SK-N-SH treated with all-trans-retinoic acid at 6 μM for 48 hours (cell line): ENCODE data around the gene TMPRSS4.

ENCODE experiments used
- ATAC-seq: fragments of 200-7000 bp; cut with Tn5 transposase; 3 replicates; pipeline ENCODE4 v1.9.1; 2020; ENCODE audit warnings: mild to moderate bottlenecking, moderate library complexity
- ARNTL ChIP-seq: fragments of 450-650 bp; formaldehyde crosslinking; IDR thresholded peaks from 2 replicates; pipeline ENCODE4 v1.5.0; 2020; ENCODE audit warnings: low read depth, mild to moderate bottlenecking, moderate library complexity, borderline replicate concordance
- BACH2 ChIP-seq: fragments of 250-450 bp; sonication (Bioruptor Pico); IDR thresholded peaks from 2 replicates; pipeline ENCODE4 v1.9.0; 2021; ENCODE audit warnings: mild to moderate bottlenecking, borderline replicate concordance
- CREB5 ChIP-seq: fragments of 250-450 bp; sonication (Bioruptor Pico); IDR thresholded peaks from 2 replicates; pipeline ENCODE4 v1.5.1; 2020; ENCODE audit warnings: low read depth, mild to moderate bottlenecking, moderate library complexity
- CSDC2 ChIP-seq: fragments of 250-450 bp; sonication (Bioruptor Pico); IDR thresholded peaks from 2 replicates; pipeline ENCODE4 v1.5.0; 2020; ENCODE audit warnings: mild to moderate bottlenecking, moderate library complexity
- ESRRG ChIP-seq: fragments of 250-450 bp; sonication (Bioruptor Pico); IDR thresholded peaks from 2 replicates; pipeline ENCODE4 v1.6.1; 2021; ENCODE audit warnings: mild to moderate bottlenecking
- GLIS3 ChIP-seq: fragments of 250-450 bp; sonication (Bioruptor Pico); IDR thresholded peaks from 2 replicates; pipeline ENCODE4 v1.5.0; 2020; ENCODE audit warnings: mild to moderate bottlenecking, moderate library complexity
- ISL1 ChIP-seq: fragments of 250-450 bp; sonication (Bioruptor Pico); IDR thresholded peaks from 2 replicates; pipeline ENCODE4 v2.1.2; 2022; ENCODE audit warnings: mild to moderate bottlenecking, moderate library complexity
- OSR1 ChIP-seq: fragments of 250-450 bp; sonication (Bioruptor Pico); IDR thresholded peaks from 2 replicates; pipeline ENCODE4 v1.8.0; 2022; ENCODE audit warnings: moderate library complexity, mild to moderate bottlenecking, inconsistent platforms
- POU6F1 ChIP-seq: fragments of 250-450 bp; sonication (Bioruptor Pico); IDR thresholded peaks from 2 replicates; pipeline ENCODE4 v1.8.0; 2021; ENCODE audit warnings: low read depth, mild to moderate bottlenecking, moderate library complexity, borderline replicate concordance
- RARB ChIP-seq: fragments of 250-450 bp; sonication (Bioruptor Pico); IDR thresholded peaks from 2 replicates; pipeline ENCODE4 v1.8.0; 2021; ENCODE audit warnings: mild to moderate bottlenecking, moderate library complexity
- SNAI2 ChIP-seq: fragments of 250-450 bp; sonication (Bioruptor Pico); IDR thresholded peaks from 2 replicates; pipeline ENCODE4 v1.5.0; 2020; ENCODE audit warnings: mild to moderate bottlenecking, moderate library complexity
- TCF4 ChIP-seq: fragments of 250-450 bp; sonication (Bioruptor Pico); IDR thresholded peaks from 2 replicates; pipeline ENCODE4 v1.8.0; 2021; ENCODE audit warnings: mild to moderate bottlenecking, moderate library complexity, borderline replicate concordance
- TOX ChIP-seq: fragments of 250-450 bp; sonication (Bioruptor Pico); IDR thresholded peaks from 2 replicates; pipeline ENCODE4 v1.8.0; 2021; ENCODE audit warnings: mild to moderate bottlenecking, moderate library complexity, borderline replicate concordance
- ZC3H10 ChIP-seq: fragments of 250-450 bp; sonication (Bioruptor Pico); IDR thresholded peaks from 2 replicates; pipeline ENCODE4 v1.5.1; 2021; ENCODE audit warnings: mild to moderate bottlenecking, moderate library complexity
- ZFP3 ChIP-seq: fragments of 250-450 bp; sonication (Bioruptor Pico); IDR thresholded peaks from 2 replicates; pipeline ENCODE4 v1.5.0; 2020; ENCODE audit warnings: mild to moderate bottlenecking, moderate library complexity
- ZFP30 ChIP-seq: fragments of 450-650 bp; formaldehyde crosslinking; IDR thresholded peaks from 2 replicates; pipeline ENCODE4 v1.5.0; 2022; ENCODE audit warnings: mild to moderate bottlenecking, moderate library complexity
- ZNF565 ChIP-seq: fragments of 450-650 bp; formaldehyde crosslinking; conservative IDR thresholded peaks from 2 replicates; pipeline ENCODE4 v1.5.0; 2020; ENCODE audit warnings: low read depth, mild to moderate bottlenecking, moderate library complexity
- ZNF70 ChIP-seq: fragments of 450-650 bp; formaldehyde crosslinking; IDR thresholded peaks from 2 replicates; pipeline ENCODE4 v1.5.0; 2020; ENCODE audit warnings: mild to moderate bottlenecking, moderate library complexity
- ZNF8 ChIP-seq: fragments of 450-650 bp; formaldehyde crosslinking; IDR thresholded peaks from 2 replicates; pipeline ENCODE4 v1.5.0; 2020; ENCODE audit warnings: mild to moderate bottlenecking, moderate library complexity
- TF ChIP-seq, protein P1 (sequence below): fragments of 250-450 bp; sonication (Bioruptor Pico); IDR thresholded peaks from 2 replicates; pipeline ENCODE4 v1.5.0; 2020; ENCODE audit warnings: mild to moderate bottlenecking, moderate library complexity
- TF ChIP-seq, protein P2 (sequence below): fragments of 250-450 bp; sonication (Bioruptor Pico); IDR thresholded peaks from 2 replicates; pipeline ENCODE4 v1.5.1; 2021; ENCODE audit warnings: mild to moderate bottlenecking, moderate library complexity

Gene TMPRSS4

DNA sequence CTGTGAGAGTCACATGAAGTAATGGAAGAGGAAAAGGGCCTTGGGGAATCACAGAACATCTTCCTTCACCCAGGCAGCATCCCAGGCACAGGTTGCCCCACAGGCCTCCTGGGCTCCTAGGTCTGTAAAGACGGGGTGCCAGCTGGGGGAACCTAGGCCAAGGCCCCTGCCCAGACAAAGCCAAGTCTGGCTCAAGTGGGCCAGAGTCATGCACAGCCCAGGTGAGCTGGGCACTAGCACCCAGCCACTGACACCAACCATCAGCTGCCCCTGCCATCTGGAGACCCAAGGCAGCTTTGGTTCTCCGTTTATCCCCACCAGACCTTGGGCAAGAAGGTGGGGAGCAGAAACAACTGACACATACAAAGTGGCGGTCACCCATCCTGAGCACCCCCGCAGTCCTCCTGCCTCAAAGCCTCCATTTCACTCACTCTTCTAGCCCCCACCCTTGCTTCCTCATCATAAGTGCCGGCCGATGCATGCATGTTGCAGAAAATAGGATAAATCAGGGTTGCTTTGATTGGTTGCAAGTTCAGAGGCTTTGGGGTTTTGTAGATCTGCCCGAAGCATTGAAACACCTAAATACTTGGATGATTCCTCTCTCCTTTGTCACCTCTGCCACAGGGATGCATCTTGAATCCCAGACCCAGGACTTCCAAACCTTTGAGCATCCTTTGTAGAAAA, 26.5 kb upstream of the TMPRSS4 start:
- ATAC-seq, result no peak
- TF ChIP-seq TCF4, result no peak
- TF ChIP-seq RARB, result no peak
- TF ChIP-seq ISL1, result no peak
- TF ChIP-seq GLIS3, result no peak

DNA sequence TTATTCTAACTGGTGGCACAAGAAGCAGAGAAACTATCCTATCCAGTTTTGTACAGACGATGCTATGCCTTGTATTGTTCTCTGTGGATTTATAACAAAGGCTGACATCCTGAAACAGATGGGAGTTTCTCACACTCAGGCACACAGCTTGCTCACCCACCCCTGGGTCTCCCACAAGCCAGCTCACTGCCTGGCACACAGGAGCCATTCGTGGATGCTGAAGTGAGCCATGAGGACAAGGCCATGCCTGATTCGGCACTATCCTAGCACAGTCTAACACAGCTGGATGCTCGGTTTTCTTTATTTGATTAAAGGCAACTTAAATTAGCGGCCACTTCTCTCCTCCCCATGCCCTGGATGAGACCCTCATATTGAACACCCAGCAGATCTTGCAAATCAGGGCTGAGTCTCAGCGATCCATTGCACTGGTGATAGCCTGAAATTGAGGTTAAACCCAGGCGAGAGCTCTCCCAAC, 25.7 kb upstream of the TMPRSS4 start:
- ATAC-seq, result no peak
- no peak for TF ChIP-seq CREB5 (CRISPR knock-in tag)
- TF ChIP-seq ESRRG (CRISPR knock-in tag), result no peak
- no peak for TF ChIP-seq CSDC2 (CRISPR knock-in tag)
- no peak for TF ChIP-seq ZNF70 (CRISPR knock-in tag)
- TF ChIP-seq BACH2 (CRISPR knock-in tag), result no peak
- TF ChIP-seq ZFP30 (CRISPR knock-in tag), result no peak
- no peak for TF ChIP-seq ZC3H10 (CRISPR knock-in tag)
- no peak for TF ChIP-seq SNAI2 (CRISPR knock-in tag)
- no peak for TF ChIP-seq TOX (CRISPR knock-in tag)
- TF ChIP-seq RARB, result no peak
- no peak for TF ChIP-seq POU6F1 (CRISPR knock-in tag)
- TF ChIP-seq ZNF8 (CRISPR knock-in tag), result no peak
- TF ChIP-seq, protein P1, sequence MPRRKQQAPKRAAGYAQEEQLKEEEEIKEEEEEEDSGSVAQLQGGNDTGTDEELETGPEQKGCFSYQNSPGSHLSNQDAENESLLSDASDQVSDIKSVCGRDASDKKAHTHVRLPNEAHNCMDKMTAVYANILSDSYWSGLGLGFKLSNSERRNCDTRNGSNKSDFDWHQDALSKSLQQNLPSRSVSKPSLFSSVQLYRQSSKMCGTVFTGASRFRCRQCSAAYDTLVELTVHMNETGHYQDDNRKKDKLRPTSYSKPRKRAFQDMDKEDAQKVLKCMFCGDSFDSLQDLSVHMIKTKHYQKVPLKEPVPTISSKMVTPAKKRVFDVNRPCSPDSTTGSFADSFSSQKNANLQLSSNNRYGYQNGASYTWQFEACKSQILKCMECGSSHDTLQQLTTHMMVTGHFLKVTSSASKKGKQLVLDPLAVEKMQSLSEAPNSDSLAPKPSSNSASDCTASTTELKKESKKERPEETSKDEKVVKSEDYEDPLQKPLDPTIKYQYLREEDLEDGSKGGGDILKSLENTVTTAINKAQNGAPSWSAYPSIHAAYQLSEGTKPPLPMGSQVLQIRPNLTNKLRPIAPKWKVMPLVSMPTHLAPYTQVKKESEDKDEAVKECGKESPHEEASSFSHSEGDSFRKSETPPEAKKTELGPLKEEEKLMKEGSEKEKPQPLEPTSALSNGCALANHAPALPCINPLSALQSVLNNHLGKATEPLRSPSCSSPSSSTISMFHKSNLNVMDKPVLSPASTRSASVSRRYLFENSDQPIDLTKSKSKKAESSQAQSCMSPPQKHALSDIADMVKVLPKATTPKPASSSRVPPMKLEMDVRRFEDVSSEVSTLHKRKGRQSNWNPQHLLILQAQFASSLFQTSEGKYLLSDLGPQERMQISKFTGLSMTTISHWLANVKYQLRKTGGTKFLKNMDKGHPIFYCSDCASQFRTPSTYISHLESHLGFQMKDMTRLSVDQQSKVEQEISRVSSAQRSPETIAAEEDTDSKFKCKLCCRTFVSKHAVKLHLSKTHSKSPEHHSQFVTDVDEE (CRISPR knock-in tag), result no peak
- TF ChIP-seq, protein P2, sequence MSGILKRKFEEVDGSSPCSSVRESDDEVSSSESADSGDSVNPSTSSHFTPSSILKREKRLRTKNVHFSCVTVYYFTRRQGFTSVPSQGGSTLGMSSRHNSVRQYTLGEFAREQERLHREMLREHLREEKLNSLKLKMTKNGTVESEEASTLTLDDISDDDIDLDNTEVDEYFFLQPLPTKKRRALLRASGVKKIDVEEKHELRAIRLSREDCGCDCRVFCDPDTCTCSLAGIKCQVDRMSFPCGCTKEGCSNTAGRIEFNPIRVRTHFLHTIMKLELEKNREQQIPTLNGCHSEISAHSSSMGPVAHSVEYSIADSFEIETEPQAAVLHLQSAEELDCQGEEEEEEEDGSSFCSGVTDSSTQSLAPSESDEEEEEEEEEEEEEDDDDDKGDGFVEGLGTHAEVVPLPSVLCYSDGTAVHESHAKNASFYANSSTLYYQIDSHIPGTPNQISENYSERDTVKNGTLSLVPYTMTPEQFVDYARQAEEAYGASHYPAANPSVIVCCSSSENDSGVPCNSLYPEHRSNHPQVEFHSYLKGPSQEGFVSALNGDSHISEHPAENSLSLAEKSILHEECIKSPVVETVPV (CRISPR knock-in tag), result no peak
- no peak for TF ChIP-seq ZNF565 (CRISPR knock-in tag)
- TF ChIP-seq ZFP3 (CRISPR knock-in tag), result no peak
- TF ChIP-seq ARNTL (CRISPR knock-in tag), result no peak
- no peak for TF ChIP-seq OSR1
- TF ChIP-seq ISL1, result no peak
- no peak for TF ChIP-seq TCF4

GRCh38 chr11:118051611-118052461, 25.0 kb upstream of the TMPRSS4 start:
- no peak for TF ChIP-seq TCF4
- TF ChIP-seq, all 23 proteins: peak for 0
- no peak for ATAC-seq

DNA sequence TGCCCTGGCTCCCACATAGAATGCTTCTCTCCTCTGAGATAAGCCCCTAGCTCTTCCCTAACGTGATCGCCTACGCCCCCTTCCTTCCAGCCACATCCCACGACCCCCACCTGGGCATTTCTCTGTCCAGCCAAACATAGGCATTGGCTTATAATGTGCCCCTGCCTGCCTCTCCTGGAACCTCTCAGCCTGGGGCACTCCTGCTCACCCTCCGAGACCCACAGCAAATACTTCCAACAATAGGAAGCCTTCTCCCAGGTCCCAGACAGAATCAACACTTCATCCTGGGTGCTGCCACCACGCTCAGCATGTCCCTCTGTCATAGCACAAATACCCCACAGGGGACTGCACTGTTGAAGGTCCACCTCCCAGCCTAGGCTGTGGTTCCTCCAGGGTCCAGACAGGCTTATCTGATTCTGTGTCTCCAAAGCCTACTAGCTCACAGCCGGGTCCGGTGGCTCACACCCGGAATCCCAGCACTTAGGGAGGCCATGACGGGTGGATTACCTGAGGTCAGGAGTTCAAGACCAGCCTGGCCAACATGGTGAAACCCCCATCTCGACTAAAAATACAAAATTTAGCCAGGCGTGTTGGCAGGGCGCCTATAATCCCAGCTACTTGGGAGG, 24.2 kb upstream of the TMPRSS4 start:
- no peak for ATAC-seq
- no peak for TF ChIP-seq GLIS3
- TF ChIP-seq SNAI2 (CRISPR knock-in tag), result no peak
- TF ChIP-seq, protein P1 (CRISPR knock-in tag), result no peak
- TF ChIP-seq ZNF565 (CRISPR knock-in tag), result no peak
- TF ChIP-seq TCF4, result no peak
- TF ChIP-seq POU6F1 (CRISPR knock-in tag), result no peak
- TF ChIP-seq CREB5 (CRISPR knock-in tag), result no peak
